Right lobe of liver (tissue), 4 donors: Measurements from ENCODE around the gene KCNQ5.

ENCODE experiments used
- CTCF ChIP-seq, 4 donors: fragments of 200-600 bp in 3 of 4; fragments of 450-650 bp in 1 of 4; IDR thresholded peaks; one replicate each; pipeline versions ENCODE4 v1.5.1 to v1.8.0; 2016 to 2022; ENCODE audit warnings: antibody characterized with exemption in 4 of 4, mild to moderate bottlenecking in 2 of 4
- POLR2A ChIP-seq: fragments of 450-650 bp; IDR thresholded peaks from one replicate; pipeline ENCODE4 v1.6.1; 2017; ENCODE audit warnings: antibody characterized with exemption, mild to moderate bottlenecking
- donor health status: DM: no; HTN: no; CAD: no.
- donor health status: DM: no; HTN: no; CAD: no.
- donor health status: DM: no; HTN: yes; CAD: no.

GRCh38 chr6:72640615-72640930 is 18.7 kb downstream of the KCNQ5 start:
- no peak for TF ChIP-seq CTCF (IDR thresholded peaks at IDR 0.05)
- TF ChIP-seq POLR2A, result no peak
